GM23248 (cell line): ENCODE data around the gene BICC1.

Experiments
- EZH2 ChIP-seq: fragments of 200-600 bp; sonication (generic); IDR thresholded peaks from 2 replicates; pipeline ENCODE4 v1.6.1; 2018; ENCODE audit warnings: antibody characterized with exemption, mild to moderate bottlenecking; ENCODE audit not compliant: insufficient read depth, poor library complexity, severe bottlenecking
- EZH2phosphoT487 ChIP-seq: fragments of 200-600 bp; sonication (generic); IDR thresholded peaks from 2 replicates; pipeline ENCODE4 v1.6.1; 2018; ENCODE audit warnings: antibody characterized with exemption, moderate library complexity, mild to moderate bottlenecking, low read depth; ENCODE audit not compliant: insufficient read depth

DNA sequence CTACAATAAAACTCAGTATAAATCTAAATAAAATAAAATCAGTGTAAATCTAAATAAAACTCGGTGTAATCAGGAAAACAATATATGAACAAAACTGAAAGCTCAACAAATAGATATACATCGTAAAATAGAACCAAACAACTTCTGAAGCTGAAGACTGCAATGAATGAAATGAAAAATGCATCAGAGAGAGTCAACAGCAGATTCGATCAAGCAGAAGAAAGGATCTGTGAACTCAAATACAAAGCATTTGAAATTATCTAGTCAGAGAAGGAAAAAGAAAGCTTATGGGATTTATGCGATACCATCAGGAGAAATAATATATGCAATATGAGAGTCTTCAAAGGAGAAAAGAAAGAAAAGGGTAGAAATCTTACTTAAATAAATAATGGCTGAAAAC lies 255.0 kb downstream of the BICC1 start:
- TF ChIP-seq EZH2, result no peak
- no peak for TF ChIP-seq EZH2phosphoT487
